ENCODE measurements around the gene TNNC1.

Gene TNNC1

DNA sequence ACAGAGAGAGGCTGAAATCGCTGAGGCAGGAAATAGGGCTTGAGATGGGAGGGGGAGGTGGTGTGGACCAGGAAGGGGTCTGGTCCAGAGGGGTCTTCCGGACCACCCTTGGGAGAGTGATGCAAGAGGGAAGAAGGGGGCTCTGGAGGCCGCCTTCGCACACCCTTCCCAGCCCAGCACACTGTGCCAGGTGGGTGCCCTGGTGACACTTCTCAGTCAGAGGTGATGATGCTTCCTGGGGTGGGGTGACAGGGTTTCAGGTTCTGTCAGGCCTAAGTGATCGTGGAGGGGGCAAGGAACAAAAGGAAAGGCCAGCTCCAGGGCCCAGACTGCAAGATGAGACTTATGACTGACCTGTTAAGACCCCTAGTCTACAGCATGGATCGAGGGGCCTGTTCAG, 21.6 kb downstream of the TNNC1 start:
- no peak for DNase-seq (ENCODE audit: low spot score)
- FAIRE-seq: no peak

DNA sequence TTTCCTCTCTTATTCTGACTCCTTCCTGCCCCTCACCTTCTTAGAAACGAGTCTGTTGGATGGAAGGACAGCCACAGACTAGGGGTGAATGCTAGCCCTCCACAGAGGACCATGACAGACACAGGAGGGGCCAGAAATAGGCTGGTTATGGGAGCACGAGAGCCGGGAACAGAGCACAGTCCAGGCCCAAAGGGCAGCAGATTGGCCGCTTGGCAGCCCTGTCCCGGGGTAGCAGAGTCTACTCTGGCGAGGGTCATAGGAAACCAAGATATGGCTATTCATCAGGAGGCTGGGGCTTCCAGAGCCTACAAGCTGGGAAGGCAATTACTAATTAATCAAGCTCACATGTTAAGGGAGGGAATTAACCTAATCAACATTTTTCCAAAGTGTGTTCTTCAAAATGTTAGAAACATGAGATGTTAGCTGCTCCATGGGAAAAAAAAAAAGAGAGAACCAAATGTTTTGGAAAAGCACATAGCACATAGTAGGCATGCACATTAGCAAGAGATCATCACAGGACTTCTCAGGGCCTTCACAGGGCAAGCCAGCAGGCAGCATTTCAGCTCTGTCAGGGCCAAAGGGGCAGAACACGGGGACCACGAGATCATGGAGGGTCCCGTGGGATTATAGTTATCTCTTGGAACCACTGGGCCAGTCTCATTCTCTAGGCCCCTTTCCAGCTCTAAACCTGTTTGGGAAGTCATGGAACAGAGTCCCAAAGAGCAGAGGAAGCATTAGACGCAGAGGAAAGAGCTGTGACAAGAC, 22.2 kb downstream of the TNNC1 start:
- FAIRE-seq (no peak), DNase-seq (ENCODE audit: low spot score) (no peak)

DNA sequence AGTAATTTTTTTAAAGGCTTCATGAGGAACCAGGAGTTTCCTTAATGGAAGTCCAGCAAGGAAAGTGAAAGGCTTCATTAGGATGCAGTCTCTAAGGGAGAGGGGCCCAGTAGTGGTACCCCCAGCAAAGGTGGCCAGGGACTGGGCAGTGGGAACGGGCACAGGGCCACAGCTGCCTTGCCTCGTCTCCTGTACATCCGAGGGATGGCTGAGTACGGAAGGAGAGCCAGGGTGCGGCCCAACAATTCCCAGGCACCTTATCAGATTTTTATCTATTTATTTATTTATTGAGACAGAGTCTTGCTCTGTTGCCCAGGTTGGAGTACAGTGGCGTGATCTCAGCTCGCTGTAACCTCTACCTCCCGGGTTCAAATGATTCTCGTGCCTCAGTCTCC, 23.4 kb downstream of the TNNC1 start:
- no peak for FAIRE-seq
- no peak for DNase-seq (ENCODE audit: low spot score)

DNA sequence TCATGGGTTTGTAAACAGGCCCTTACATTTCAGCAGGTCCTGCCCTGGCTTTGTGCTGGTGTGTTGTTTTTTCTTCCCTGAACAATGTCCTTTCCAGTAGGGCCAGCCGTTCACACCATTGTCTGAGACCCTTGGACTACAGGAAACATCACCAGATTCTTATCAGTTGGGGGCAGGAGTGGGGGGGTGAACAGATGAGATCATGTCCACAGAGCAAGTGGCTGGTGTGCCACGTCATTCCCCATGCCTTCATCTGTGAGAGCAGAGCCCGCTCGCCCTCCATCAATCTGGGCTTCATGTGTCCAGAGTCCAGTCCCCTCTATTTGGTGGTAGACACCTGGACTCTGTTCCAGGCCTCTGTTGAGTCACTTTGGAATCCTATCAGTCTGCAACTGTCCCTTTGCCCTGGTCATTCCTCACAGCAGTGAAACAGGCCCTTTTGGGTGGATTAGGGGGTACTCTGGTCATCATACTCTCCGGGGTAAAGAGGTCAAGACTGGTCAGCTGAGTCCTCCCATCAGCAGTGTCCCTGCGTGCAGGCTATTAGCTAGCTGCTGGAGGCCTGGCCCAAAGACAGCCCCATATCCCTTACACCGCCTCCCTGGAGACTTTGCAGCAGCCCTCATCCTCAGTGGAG, 23.9 kb downstream of the TNNC1 start:
- FAIRE-seq: no peak
- DNase-seq (ENCODE audit: low spot score): no peak

DNA sequence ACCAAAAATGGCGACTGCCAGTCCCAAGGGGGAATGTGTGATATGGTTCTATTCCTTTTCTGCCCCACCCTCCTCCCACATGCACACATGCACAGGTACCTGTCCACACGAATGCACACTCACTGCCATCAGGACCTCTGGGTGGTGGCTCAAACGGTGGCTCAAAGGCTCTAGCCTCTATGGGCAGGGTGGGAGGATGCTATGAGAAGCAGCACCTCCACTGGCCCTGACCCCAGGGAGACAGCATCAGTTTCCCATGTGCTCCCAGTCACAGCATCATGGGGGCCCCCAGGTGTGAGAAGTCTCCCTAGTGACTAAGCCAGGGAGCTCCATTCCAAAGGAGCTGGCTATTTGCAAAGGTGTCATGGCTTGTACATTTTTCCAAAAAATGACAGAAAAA, 24.8 kb downstream of the TNNC1 start:
- no peak for FAIRE-seq

DNA sequence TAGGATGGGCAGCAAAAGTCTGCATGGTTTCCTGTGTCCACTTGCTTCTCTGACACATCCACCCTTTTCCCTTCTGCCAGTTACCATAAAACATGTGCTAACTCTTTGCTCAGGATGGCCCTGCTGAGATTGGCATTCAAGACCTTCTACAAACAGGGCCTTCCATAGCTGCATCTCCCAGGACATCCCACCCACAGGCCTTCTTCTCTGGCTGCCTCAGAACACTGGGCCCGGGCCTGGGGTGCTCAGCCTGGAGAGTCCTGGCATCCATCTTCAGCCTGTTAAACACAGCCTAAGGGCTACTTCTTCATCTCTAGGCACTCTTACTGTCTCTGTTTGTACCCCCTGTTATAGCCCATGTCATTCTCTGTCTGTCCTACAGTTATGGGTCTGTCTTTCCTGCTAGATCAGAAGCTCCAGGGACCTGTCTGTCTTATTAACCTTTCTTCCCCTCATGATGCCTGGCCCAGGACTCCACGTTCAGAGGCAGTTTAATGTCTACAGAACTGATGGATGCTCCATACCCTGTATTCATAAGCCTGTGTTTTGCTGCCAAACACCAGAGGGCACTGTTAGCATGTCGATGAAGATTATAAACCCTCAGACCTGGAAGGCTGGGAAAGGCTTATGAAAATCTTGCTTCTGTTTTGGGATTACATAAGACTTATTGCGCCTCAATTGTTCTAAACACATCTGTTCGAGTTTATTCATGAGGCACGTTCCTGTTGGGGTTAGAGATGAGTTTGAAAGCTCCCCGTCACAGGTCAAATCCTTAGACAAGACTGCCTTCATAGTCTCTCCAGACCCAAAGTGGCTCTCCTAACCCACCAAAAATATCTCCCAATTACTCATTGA, 25.5 kb downstream of the TNNC1 start:
- no peak for FAIRE-seq

More for the DNA sequence above, 24.8 kb downstream of the TNNC1 start:
- DNase-seq (ENCODE audit: low spot score): no peak

DNA sequence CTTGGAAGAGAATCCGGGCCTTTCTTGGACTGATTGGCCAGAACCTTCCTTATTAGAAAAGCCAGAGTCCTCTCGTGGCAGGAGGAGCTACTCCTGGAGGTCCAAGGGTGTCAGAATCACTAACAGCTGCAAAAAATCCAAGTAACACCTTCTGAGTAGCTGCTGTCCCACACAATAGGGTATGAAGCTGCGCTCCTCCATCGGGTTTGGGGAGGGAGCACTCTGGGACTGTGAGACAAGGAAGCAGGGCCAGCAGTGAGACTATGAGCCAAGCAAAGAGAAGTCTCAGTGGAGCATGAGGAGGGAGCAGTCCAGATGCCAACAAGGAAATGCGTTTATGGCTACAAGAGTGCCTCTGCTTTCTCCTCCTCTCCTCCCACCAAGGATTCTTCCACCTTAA, 30.7 kb downstream of the TNNC1 start:
- FAIRE-seq (no peak), DNase-seq (ENCODE audit: low spot score) (no peak)

More for the DNA sequence above, 25.5 kb downstream of the TNNC1 start:
- DNase-seq (ENCODE audit: low spot score): peak; percentile 61

DNA sequence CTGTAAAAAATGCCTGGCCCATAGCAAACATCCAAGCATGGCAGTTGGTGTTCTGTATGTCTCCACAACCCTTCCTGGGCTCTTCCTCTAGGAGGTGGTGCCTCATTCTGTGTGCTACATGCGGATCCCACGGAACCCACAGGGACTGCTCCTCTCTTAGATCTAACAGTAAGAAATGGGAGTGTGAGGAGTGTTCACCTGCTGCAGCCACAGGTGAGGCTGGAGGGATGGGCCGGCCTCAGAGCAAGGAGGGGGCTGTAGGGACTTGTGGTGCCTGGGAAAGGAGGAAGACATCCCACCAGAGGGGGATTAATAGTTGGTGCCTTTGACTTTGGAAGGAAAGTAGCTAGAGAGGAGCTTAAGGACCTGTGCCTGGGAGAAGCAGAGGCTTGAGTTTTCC, 31.2 kb downstream of the TNNC1 start:
- DNase-seq (ENCODE audit: low spot score) (no peak), FAIRE-seq (no peak)

DNA sequence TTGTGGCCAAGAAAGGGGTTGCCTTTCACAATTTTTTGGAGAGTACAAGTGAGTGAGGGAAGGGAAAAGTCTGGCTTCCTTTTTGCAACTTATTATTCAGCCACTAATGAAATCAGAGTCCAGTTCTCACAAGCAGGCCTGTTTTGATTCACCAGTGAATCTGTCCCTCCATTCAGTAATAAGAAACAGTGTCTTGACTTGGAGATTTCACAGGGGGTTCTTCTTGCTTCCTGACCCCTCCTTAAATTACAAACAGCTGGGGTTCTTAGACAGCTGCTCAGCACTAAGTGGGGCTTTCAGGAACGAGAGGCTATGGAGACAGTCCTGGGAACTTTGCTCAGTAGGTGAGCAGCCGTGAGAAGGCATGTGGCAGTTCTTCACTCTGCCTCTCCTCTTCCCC, 33.5 kb downstream of the TNNC1 start:
- DNase-seq (ENCODE audit: low spot score) (no peak), FAIRE-seq (no peak)

DNA sequence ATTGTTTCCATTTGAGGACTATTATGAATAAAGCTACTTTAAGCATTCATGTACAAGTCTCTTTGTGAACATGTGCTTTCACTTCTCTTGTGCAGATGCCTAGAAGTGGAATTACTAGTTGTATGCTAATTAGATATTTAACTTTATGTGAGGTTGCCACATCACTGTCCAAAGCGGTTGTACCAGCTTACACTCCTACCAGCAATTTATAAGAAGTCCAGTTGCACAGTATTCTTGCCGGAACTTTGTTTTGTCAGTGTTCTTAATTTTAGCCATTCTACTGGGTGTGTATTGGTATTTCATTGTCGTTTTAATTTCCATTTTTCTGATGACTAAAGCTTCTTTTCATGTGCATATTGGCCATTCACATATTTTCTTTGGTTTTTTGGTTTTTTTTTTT, 38.0 kb downstream of the TNNC1 start:
- FAIRE-seq: no peak
- no peak for DNase-seq (ENCODE audit: low spot score)

DNA sequence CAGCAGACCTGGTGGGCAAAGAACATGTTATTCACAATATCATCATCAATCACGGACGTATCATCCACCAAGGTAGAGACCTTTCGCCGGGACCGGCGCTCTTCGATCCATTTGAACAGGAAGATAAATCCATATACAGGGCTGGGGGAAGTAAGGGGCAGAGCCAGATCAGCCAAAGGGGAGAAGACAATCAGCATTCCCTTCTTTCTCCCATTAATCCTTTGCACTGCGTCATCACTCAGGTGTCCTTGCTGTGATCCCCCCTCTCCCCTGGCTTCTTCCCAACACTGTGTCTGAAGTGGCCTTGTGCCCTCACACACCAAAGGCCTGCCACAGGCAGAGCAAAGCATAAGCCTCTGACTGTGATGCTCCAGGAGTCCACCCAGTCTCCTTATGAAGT, 45.4 kb downstream of the TNNC1 start:
- FAIRE-seq (no peak), DNase-seq (ENCODE audit: low spot score) (no peak)

DNA sequence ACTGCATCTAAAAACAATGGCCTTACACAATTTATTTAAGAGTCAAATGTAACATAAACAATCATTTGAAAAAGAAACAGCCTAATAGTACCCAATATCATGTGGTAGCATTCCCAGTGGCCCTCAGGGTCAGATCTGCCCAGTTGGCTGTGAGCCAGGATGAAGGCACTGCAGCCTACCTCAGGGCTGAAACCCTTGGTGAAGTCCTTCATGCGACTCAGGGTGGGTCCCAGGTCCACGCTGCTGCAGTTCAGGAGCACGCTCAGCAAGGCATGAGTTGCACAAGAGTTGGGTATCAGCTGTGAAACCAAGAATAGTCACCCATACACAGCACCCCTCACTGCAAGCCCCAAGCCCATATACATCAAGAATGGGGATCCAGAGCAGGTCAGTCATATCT, 46.1 kb downstream of the TNNC1 start:
- FAIRE-seq: no peak
- no peak for DNase-seq (ENCODE audit: low spot score)

DNA sequence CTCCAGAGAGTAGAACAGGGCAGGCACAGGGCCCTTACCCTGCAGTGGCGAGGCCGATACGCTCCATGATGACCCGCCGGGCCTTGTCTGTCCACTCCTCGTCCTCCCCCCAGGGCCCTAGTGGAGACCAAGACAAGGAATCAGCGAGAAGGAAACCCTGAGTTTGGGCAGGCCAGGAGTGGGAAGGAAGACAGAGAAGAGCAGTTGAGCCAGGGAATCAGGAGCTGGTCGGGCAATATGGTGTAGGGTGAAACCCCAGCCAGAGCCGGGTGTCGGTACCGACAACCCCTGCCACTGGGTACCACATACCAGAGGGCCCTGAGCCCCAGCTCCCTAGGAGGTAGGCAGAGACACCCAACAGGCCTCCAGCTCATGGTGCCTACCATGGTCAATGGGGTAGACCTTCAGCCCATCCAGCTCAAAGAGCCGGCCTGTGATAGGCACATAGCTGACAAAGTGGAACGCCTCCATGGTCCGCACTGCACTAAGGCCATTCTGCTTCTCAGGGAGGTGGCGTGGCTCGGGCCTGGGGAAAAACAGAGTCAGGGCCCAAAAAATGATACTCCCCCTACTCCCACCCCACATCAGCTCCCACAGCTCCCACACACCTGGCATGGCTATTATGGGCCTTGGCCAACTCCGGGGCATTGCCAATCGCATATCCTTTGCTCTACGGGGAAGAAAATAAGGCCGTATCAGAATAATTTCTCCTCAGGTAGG, 46.9 kb downstream of the TNNC1 start:
- DNase-seq (ENCODE audit: low spot score) (no peak), FAIRE-seq (no peak)

DNA sequence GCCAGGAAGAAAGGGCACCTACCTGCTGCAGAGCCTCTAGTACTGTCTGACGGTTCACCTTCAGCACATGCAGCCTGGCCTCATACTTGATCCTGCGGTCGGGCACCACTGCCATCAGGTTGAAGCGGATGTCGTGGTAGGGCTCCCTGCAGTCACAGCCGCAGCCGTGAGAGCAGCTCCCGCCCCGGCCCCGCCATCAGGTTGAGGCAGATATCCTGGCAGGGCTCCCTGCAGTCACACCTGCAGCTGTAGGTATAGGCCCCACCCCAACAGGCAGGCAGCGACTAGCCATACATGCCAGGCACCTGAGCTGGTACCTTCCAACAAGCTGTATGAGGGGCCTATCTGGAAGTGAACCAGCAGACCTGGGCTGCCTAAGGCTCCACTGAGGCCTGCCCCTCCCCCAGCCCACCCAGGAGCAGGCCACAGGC, 47.6 kb downstream of the TNNC1 start:
- no peak for FAIRE-seq
- DNase-seq (ENCODE audit: low spot score): no peak

DNA sequence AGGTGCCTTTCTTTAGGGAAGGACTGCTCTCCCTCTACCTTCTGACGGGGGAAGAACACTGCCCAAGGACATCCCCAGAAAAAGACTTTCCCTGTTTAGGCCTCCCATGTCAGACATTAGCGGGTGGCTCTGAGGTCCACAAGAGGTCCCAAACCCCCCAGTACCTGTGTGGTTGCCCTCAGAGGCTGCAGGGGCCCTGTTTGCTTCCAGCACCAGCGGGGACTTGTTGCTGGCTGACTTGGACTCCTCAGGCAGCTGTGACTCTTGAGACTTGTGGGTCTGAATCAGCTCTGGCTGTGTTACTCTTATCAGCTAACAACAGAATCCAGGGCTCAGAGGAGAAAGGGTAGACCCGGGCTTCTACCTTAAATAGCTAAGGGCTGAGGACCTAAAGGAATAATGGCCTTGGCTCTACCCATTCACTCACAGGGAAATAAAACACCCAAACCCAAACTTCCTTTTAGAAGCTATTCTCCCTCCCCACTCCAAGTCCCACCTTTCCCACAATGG, 48.2 kb downstream of the TNNC1 start:
- FAIRE-seq (no peak), DNase-seq (ENCODE audit: low spot score) (no peak)

DNA sequence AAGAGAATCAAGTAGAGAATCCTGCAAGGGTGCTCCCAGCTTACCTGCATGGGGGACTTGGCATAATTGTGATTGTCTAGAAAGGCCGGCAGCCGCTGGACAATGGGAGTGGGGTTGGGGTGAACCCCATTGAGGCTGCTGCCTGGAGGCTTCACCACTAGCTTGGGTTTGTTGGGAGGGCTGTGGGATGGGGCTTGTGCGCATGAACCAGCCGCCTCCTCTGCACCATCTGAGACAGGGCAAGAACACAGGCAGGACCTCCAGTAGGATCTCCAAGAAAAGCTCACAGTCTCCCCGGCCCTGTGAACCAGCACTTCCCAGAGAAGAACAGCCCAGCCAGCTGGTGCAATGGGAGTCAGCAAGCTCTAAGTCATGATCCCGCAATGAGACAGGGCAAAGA, 48.8 kb downstream of the TNNC1 start:
- DNase-seq (ENCODE audit: low spot score): no peak
- no peak for FAIRE-seq

DNA sequence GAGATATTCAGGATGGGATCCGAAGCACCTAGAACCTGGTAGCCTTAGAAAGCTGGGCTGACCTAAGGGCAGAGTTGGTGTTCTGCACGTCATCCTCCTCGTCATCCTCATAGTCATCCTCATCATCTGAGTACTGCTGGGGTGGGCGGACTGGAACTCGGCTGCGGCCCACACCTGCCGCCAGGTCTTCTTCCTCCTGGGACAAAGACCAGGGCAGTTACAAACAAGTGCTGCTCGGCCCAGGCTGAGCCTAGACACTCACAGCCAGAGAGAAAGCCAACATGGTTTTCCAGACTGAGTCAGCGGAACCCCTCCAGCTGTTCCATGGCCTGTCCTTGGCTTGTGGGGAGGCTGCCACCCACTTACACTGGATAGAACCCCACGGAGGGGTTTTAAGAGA, 49.5 kb downstream of the TNNC1 start:
- FAIRE-seq (no peak), DNase-seq (ENCODE audit: low spot score) (no peak)

DNA sequence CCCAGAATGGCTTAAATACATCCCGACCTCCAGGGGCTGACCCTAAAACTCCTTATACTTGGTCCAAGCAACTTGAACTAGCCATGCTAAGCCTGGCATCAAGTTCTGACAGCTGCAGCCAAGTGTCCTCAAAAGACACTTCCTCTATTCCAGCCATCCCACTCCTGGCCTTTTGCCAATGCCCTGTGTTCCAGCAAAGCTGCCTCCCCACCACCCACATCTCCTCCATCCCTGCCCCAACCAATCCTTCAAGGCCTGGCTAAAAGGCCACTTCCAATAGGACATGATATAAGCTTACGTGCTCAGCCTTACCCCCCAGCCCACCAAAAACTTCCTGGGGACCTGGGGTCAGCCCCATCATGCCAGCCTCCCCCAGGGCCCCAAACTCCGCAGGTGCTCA, 49.9 kb downstream of the TNNC1 start:
- DNase-seq (ENCODE audit: low spot score): no peak

DNA sequence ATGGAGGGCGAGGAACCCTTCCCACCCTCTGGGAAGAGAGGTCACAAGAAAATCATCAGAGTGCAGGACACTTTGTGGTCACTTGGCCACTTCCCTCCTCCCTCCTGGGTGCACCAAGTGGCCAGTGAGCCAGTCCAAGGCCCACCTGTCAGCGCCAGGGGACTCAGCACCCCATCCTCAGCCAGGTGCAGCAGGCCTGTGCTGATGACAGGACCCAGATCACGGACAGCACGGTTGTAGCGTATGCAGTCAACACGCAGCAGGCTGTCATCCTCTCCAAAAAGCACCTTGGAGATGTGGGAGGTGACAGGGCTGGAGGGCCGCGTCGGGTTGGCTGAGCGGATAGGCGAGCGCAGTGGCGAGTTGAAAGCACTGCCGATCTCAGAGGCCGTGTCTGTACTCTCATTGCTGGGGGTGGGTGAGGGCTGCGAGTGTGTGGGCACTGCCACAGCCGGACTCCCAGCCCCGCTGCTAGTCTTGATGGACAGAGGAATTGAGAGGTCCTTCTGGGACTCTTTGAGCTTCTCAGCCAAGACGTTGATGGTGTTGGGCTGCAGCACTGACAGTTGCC, 50.5 kb downstream of the TNNC1 start:
- FAIRE-seq: no peak
- DNase-seq (ENCODE audit: low spot score): no peak

More for the DNA sequence above, 49.9 kb downstream of the TNNC1 start:
- no peak for FAIRE-seq

DNA sequence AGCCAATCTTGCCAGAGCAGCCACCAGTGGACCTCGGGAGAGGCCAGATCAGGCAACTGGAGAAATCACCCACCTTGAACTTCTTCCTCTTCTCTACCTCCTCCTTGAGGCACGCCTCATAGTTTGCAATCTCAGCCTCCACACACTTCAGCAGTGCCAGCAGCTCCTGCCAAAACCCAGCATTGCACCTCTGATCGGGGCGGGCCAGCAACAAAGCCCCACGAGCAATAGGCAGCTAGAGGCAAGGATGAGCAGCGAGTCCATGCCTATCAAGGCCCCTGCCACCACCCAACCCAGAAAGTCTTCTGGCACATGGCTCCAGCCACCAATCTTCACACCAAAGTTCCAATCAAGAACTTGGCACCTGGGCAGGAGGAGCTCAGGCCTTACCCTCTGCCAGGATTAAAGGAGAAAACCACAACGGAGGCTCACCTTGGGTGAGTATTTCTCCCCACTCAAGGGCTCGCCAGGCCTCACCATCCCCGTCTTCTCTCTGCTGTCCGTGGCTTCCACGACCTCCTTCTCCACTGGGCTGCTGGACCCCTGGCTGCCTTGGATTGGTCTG, 51.1 kb downstream of the TNNC1 start:
- DNase-seq (ENCODE audit: low spot score) (no peak), FAIRE-seq (no peak)

DNA sequence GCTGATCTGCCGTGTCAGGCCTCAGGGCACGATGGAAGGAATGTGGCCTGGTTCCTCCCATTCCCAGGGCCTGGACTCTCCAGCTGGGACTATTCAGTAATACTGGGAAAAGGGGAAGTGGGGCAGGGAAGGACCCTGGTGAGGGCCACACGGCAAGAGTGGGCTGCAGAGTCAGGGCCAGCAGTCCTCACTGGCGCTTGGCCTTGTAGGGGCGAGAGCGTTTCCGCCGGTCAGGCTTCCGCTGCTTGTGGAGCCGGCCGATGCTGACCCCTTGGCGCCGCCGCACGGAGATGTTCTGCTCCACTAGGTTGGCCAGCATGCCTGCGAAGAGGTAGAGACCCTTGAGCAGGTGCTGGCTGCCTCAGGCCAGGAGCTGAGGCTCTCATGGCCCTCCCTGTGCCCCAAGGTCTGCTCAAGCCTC, 51.7 kb downstream of the TNNC1 start:
- DNase-seq (ENCODE audit: low spot score) (no peak), FAIRE-seq (no peak)
